HG03097 (cell line): ENCODE results near the gene CLEC16A.
A peak's percentile ranks its signal among the peaks of the same experiment; 100 is the strongest.

Source experiments
- ATAC-seq: cut with Tn5 transposase; IDR thresholded peaks from one replicate; pipeline ENCODE4 v1.9.1; 2021; ENCODE audit not compliant: unreplicated experiment, low FRiP score

CLEC16A gene, protein sequence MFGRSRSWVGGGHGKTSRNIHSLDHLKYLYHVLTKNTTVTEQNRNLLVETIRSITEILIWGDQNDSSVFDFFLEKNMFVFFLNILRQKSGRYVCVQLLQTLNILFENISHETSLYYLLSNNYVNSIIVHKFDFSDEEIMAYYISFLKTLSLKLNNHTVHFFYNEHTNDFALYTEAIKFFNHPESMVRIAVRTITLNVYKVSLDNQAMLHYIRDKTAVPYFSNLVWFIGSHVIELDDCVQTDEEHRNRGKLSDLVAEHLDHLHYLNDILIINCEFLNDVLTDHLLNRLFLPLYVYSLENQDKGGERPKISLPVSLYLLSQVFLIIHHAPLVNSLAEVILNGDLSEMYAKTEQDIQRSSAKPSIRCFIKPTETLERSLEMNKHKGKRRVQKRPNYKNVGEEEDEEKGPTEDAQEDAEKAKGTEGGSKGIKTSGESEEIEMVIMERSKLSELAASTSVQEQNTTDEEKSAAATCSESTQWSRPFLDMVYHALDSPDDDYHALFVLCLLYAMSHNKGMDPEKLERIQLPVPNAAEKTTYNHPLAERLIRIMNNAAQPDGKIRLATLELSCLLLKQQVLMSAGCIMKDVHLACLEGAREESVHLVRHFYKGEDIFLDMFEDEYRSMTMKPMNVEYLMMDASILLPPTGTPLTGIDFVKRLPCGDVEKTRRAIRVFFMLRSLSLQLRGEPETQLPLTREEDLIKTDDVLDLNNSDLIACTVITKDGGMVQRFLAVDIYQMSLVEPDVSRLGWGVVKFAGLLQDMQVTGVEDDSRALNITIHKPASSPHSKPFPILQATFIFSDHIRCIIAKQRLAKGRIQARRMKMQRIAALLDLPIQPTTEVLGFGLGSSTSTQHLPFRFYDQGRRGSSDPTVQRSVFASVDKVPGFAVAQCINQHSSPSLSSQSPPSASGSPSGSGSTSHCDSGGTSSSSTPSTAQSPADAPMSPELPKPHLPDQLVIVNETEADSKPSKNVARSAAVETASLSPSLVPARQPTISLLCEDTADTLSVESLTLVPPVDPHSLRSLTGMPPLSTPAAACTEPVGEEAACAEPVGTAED

DNA sequence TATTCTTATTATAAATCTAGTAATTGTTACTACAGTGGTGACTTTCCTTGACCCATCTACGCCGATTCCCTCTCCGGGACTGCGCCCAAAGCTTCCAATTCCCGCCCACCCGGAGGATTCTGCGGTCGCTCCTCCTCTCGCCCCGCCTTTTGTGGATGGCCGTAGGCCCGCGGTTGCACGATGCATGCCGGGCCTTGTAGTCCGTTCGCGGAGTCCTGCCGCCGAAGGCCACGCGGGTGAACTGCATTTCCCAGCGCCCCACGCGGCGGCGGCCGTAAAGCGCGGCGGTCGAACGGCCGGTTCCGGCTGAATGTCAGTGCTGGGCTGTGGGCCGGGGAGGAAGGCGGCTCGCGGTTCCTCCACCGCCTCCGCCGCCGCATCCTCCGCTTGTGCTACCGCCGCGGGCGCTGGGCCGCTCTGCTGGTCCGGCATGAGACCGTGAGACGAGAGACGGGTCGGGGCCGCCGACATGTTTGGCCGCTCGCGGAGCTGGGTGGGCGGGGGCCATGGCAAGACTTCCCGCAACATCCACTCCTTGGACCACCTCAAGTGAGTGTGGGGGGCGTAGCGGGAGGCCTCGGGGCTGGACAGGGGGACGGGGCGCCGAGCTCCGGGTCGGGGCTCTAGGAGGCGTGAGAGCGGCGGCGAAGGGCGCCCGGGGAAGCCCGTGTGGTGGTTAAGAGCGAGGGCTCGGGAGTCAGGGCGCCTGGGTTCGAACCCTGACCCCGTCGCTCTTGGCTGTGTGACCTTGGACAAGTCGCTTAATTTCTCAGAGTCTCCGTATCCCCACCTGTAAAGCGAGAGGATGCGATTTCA is at the start of gene CLEC16A:
Gene CLEC16A, plus strand, starts transcription at position 316 of the 816 bp plus-strand sequence. Its CDS starts 154 bp downstream, at position 470.
- peak; percentile 68 for ATAC-seq

DNA sequence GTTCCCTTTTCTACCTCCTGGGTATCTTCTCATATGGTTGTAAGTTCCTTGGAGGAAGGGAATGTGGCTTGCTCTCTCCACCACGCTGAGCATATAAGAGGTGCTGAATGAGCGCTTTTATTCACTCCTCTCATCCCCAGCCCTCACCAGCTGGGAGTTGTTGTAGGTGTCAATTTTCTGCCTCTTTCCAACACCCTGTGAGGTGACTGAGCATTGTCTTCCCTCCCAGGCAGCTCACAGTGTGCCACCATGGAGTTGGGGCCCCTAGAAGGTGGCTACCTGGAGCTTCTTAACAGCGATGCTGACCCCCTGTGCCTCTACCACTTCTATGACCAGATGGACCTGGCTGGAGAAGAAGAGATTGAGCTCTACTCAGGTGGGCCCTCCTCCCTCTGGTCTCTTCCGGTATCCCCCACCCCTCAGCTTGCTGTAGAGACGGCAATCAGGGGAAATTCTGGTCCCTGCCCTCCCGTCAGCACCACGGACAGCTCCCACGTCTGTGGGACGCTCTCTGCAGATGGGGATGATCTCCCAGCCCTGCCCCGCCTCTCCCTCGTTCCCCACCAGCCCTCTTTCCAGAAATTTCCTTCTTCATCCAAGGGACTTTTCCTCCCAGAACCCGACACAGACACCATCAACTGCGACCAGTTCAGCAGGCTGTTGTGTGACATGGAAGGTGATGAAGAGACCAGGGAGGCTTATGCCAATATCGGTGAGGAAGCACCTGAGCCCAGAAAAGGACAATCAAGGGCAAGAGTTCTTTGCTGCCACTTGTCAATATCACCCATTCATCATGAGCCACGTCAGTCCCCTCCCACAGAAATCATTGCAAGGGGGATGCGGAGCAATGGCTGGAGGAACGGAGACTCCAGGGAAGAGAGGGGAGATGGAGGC is 49.1 kb upstream of the CLEC16A start:
- ATAC-seq: no peak

DNA sequence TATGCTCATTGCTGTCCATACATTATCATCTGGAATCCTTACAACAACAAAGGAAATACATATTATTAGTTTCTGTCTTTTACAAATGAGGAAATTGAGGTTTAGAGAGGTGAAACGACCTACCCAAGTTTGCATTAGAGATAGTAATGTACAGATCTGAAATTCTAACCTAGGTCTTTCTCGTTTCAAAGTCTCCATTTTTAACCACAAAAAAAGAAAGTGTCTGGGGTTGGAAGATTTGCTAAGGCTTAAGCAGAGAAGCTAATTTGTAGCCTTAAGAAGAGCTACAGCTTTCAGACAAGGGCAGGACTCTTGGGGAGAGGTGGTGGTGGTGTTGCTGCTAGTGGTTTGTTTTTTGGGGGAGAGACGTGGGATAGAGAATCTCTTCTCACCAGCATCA is 48.2 kb upstream of the CLEC16A start:
- peak; percentile 38 for ATAC-seq

DNA sequence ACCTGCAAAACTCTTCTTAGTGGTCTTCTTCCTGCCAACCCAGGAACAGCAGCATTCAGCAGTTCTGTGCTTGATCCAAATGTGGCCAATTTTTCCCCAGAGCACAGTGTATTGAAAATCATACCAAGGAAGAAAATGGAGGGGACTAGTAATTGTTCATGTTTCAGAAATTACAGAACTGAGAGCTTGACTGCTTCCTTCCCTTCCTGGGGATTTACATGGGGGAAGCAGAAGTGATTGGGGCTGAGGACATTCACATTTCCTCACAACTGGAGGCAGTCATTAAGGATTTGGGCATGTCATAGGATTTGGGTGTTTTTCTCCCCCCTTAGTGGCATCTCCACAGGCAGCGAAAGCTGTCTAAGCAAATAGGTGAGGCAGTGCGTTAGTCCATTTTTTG is 47.6 kb upstream of the CLEC16A start:
- no peak for ATAC-seq

DNA sequence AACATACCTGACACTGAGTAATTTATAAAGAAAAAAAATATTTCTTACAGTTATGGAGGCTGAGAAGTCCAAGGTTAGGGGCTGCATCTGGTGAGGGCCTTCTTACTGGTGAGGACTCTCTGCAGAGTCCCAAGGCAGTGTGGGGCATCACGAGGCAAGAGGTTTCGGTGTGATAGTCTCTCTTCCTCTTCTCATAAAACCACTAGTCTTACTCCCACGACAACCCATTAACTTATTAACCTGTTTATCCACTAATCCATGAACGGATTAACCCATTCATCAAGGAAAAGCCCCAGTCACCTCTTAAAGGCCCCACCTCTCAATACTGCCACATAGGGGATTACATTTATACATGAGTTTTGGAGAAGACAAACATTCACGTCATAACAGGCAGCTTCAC is 47.2 kb upstream of the CLEC16A start:
- no peak for ATAC-seq

DNA sequence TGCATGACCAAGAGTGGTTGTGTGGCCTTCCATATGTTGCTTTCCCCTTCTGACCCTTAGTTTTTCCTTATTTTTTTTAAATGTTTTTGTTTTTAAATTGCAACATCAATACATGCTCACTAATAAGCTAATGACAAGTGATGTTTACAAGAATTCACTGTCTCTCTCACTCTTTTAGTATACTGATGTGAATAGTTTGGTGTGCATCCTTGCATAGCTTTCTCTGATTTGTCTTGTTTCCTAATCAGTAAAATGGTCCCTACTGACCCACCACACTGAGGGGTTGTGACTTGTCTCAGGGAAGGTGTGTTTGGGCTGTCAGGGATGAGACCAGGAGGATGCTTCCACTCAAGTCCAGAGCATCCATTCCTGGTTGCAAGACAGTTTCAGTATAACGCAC is 41.4 kb upstream of the CLEC16A start:
- no peak for ATAC-seq

DNA sequence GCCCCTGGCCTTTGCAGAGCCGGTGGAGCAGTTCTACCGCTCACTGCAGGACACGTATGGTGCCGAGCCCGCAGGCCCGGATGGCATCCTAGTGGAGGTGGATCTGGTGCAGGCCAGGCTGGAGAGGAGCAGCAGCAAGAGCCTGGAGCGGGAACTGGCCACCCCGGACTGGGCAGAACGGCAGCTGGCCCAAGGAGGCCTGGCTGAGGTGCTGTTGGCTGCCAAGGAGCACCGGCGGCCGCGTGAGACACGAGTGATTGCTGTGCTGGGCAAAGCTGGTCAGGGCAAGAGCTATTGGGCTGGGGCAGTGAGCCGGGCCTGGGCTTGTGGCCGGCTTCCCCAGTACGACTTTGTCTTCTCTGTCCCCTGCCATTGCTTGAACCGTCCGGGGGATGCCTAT is 37.9 kb upstream of the CLEC16A start:
- no peak for ATAC-seq

DNA sequence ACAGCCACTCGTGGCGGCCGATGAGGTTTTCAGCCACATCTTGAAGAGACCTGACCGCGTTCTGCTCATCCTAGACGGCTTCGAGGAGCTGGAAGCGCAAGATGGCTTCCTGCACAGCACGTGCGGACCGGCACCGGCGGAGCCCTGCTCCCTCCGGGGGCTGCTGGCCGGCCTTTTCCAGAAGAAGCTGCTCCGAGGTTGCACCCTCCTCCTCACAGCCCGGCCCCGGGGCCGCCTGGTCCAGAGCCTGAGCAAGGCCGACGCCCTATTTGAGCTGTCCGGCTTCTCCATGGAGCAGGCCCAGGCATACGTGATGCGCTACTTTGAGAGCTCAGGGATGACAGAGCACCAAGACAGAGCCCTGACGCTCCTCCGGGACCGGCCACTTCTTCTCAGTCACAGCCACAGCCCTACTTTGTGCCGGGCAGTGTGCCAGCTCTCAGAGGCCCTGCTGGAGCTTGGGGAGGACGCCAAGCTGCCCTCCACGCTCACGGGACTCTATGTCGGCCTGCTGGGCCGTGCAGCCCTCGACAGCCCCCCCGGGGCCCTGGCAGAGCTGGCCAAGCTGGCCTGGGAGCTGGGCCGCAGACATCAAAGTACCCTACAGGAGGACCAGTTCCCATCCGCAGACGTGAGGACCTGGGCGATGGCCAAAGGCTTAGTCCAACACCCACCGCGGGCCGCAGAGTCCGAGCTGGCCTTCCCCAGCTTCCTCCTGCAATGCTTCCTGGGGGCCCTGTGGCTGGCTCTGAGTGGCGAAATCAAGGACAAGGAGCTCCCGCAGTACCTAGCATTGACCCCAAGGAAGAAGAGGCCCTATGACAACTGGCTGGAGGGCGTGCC is 37.2 kb upstream of the CLEC16A start:
- ATAC-seq: no peak

DNA sequence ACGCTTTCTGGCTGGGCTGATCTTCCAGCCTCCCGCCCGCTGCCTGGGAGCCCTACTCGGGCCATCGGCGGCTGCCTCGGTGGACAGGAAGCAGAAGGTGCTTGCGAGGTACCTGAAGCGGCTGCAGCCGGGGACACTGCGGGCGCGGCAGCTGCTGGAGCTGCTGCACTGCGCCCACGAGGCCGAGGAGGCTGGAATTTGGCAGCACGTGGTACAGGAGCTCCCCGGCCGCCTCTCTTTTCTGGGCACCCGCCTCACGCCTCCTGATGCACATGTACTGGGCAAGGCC is 36.7 kb upstream of the CLEC16A start:
- ATAC-seq: no peak

DNA sequence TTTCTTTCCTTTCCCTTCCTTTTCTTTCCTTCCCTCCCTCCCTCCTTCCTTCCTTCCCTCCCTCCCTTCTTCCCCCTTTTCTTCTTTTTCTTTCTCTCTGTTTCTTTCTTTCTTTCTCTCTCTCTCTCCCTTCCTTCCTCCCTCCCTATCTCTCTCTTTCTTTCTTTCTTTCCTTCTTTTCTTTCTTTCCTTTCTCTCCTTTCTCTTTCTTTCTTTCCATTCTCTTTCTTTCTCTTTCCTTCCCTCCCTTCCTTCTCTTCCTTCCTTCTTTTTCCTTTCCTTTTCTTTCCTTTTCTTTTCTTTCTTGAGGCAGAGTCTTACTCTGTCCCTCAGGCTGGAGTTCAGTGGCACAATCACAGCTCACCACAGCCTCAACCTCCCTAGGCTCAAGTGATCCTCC is 33.1 kb upstream of the CLEC16A start:
- ATAC-seq: no peak

DNA sequence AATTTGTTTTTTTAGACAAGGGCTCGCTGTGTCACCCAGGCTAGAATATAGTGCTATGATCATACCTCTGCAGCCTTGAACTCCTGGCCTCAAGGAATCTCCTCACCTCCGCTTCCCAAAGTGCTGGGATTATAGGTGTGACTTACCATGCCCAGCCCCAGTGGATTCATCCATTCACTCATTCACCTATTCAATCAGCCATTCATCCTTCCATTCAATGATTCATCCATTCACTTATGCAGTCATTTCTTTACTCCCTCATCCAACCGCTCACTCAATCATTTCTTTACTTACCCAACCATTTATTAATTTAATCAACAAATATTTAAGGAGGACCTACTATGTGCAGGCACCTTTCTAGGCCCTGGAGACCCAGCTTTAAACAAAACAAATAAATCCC is 27.8 kb upstream of the CLEC16A start:
- ATAC-seq: no peak

DNA sequence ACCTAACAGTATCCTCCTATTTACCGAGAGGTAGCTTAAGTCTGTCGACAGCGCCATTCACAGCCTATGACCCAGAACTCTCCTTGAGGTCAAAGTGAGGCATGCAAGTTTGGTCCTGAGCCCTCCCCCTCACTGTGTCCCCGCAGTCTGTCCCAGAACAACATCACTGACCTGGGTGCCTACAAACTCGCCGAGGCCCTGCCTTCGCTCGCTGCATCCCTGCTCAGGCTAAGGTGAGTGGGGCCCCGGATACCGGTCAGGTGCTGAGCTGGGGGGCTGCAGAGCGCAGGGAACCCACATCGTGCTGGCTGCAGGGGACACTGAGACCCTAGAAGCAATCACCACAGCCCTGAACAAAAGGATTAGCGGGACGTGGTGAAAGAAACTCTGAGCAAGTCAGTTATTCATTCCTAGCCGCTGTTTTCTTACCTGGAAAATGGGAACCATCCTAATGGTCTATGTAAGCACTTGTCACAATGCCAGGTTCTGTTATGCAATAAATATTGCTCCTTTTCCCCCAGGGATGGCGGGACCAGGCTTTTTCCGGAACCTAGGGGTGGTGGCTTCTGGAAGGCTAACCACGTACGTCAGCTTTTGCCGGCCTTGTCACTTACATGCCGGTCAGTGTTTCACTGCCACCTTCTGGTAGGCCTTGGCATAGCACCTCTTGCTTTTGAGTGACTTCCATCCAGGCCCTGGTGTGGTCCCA is 25.9 kb upstream of the CLEC16A start:
- no peak for ATAC-seq

DNA sequence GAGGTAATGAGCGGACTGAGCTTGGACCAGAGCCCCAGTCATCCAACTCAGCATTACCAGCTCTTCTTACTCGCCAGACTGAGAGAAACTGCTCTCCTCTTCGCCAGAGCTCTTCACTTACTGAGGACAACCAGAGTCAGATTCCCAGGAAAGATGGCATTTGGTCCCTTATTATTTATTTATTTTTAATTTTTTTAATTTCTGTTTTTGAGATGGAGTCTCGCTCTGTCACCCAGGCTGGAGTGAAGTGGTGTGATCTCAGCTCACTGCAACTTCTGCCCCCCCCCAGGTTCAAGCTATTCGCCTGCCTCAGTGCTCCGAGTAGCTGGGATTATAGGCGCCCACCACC is 25.4 kb upstream of the CLEC16A start:
- ATAC-seq: no peak

DNA sequence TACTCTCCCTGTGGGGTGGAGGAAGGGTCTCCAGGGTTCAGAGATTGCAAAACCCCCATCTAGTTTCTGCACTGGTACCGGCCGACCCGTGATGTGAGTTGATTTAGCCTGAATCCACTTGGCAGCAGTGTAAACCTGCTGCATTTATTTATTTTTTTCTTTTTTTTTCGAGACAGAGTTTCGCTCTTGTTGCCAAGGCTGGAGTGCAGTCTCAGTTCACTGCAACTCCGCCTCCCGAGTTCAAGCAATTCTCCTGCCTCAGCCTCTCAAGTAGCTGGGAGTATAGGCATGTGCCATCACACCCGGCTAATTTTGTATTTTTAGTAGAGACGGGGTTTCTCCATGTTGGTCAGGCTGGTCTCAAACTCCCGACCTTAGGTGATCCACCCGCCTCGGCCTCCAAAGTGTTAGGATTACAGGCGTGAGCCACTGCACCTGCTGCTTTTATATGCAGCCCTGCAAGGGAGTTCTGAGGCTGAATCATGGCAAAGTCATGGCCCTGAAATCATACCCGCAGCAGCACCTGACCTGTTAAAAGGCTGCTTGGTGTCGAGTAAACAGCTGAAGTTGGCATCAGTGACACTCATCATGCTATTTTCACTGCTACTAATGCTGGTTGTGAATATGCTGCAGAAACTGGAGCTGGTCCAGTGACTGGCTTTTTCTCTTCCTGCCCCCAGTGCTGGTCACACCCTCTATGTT is 23.5 kb upstream of the CLEC16A start:
- ATAC-seq: no peak

DNA sequence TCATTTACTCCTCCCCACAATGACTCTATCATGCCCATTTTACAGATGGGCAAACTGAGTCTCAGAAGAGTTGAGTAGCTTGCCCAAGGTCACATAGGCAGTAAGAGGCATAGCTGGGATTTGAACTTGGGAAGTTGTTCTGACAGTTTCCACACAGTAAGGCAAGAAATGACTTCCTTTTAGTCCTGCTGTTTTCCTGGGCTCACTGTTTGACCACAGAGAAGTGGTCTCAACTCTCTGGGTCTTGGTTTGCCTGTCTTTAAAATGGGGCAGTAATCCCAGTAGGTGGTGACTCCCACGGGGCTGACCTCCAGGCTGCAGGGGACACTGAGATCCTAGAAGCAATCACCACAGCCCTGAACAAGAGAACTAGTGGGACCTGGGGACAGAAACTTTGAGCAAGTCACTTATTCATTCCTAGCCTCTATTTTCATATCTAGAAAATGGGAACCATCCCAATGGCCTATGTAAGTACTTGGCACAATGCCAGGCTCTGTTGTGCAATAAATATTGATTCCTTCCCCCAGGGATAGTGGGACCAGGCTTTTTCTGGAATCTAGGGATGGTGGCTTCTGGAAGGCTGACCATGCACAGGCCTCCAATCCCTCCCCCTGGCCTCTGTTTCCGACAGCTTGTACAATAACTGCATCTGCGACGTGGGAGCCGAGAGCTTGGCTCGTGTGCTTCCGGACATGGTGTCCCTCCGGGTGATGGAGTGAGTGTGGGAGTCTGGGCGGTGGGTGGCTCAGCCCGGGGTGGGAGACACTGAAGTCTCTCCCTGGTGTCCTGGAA is 22.6 kb upstream of the CLEC16A start:
- no peak for ATAC-seq

DNA sequence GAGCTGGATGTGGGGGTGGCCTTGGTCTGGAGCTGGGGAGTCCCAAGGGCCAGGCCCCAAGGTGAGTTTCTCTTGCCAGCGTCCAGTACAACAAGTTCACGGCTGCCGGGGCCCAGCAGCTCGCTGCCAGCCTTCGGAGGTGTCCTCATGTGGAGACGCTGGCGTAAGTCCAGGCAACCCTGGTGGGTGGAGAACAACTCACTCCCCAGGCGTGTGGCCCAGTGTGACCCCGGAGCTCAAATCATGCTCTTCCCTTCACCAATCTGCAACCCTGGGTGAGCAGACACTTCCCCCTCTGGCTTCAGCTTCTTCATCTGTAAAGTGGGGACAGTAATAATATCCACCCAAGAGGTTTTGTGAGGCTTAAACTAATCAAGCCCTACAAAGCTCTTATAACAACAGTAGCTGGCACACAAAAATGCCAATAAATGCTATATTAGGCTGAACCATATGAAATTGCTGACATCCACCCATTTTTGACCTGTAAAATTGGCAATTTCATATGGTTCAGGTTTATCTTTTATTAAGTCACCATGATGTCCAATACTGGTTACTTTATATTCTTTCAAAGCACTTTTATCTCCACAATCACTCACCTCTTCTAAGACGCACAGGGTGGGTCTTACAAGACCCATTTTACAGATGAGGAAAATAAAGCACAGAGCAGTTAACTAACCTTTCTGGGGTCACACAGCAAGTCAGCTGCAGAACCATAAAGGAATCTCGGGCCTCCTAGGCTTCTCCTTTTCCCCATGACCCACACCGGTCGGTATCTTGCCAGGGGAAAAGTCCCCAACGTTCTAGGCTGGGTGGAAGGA is 21.8 kb upstream of the CLEC16A start:
- no peak for ATAC-seq
